ENCODE data around the gene ALG8. TPM values are rescaled to one million over a fixed set of nuclear protein-coding genes. Genes with fewer than 3 reads are reported as not detected.

ALG8 gene
- total and polyA plus RNA-seq, 12 donors, result 28.9 to 129 (median 53.3) TPM

GRCh38 chr11:78082146-78082545, 57.3 kb downstream of the ALG8 start:
- intact Hi-C loops (cut with DNase I), result no loop called here
- TF ChIP-seq POLR2A (IDR thresholded peaks at IDR 0.05), result no peak
- TF ChIP-seq CTCF (IDR thresholded peaks at IDR 0.05), result no peak
- Histone ChIP-seq H3K27me3 (no peaks in the 10 kb centered on the region), H3K36me3 (replicated peaks in 1 of 2) (no peaks in the 10 kb centered on the region), H3K4me1 (replicated peaks in 1 of 2) (peaks cover 14 to 18% of the 10 kb centered on the region in 2 donors), H3K4me3 (no peak overlapping the region), H3K9me3 (replicated peaks in 1 of 3) (no peaks in the 10 kb centered on the region), H3K27ac (no peak overlapping the region)
- no peak for DNase-seq
- 83 to 88% (median 86%) methylated on average over 8 of the region's 8 CpGs for WGBS, 4 donors

GRCh38 chr11:78081583-78081982, 57.8 kb downstream of the ALG8 start:
- peaks cover 18 to 24% of the 10 kb centered on the region in 2 donors for H3K4me1 ChIP-seq (replicated peaks in 1 of 2)
- no peak overlapping the region for H3K4me3 ChIP-seq
- H3K27ac ChIP-seq, result no peak overlapping the region
- WGBS, 4 donors, result 88 to 89% (median 89%) methylated on average over 6 of the region's 6 CpGs
- DNase-seq, result no peak
- H3K27me3 ChIP-seq, result no peaks in the 10 kb centered on the region
- no peak for TF ChIP-seq CTCF (IDR thresholded peaks at IDR 0.05)
- no peak for TF ChIP-seq POLR2A (IDR thresholded peaks at IDR 0.05)
- no peaks in the 10 kb centered on the region for H3K9me3 ChIP-seq (replicated peaks in 1 of 3)
- H3K36me3 ChIP-seq (replicated peaks in 1 of 2), result no peaks in the 10 kb centered on the region
- intact Hi-C loops (cut with DNase I), result no loop called here

GRCh38 chr11:78080818-78081495, 58.5 kb downstream of the ALG8 start:
- peak in 1 of 7 donors; percentile 43 for DNase-seq
- Histone ChIP-seq H3K4me1 (replicated peaks in 1 of 2) (peaks cover 18 to 28% of the 10 kb centered on the region in 2 donors), H3K36me3 (replicated peaks in 1 of 2) (no peaks in the 10 kb centered on the region), H3K27ac (no peak overlapping the region), H3K4me3 (no peak overlapping the region), H3K27me3 (no peaks in the 10 kb centered on the region), H3K9me3 (replicated peaks in 1 of 3) (no peaks in the 10 kb centered on the region)
- 81 to 87% (median 85%) methylated on average over 11 of the region's 11 CpGs for WGBS, 4 donors
- TF ChIP-seq CTCF (IDR thresholded peaks at IDR 0.05), result no peak
- TF ChIP-seq POLR2A (IDR thresholded peaks at IDR 0.05), result no peak
- intact Hi-C loops (cut with DNase I), result no loop called here

GRCh38 chr11:78080084-78080817, 59.2 kb downstream of the ALG8 start:
- TF ChIP-seq POLR2A (IDR thresholded peaks at IDR 0.05), result no peak
- peak in 1 of 6 experiments; percentile 9 for TF ChIP-seq CTCF (IDR thresholded peaks at IDR 0.05)
- peak in 1 of 7 donors; percentile 48 for DNase-seq
- intact Hi-C loops (cut with DNase I), result no loop called here
- Histone ChIP-seq H3K27me3 (no peaks in the 10 kb centered on the region), H3K36me3 (replicated peaks in 1 of 2) (no peaks in the 10 kb centered on the region), H3K4me1 (replicated peaks in 1 of 2) (peaks cover 18 to 35% of the 10 kb centered on the region in 2 donors), H3K4me3 (peak overlapping the region; percentile 30 to 88 (median 76)), H3K9me3 (replicated peaks in 1 of 3) (no peaks in the 10 kb centered on the region), H3K27ac (peak overlapping the region; percentile 58 to 93 (median 89))
- 55 to 62% (median 60%) methylated on average over 17 to 23 of the region's 23 CpGs for WGBS, 4 donors

All from adrenal gland (tissue), 12 donors.